Central memory CD8-positive, alpha-beta T cell (primary cell): ENCODE data around the gene GPR137B.

ENCODE experiments used
- ATAC-seq: fragments of 150-1000 bp; cut with Tn5 transposase; replicated peaks from 2 replicates; pipeline ENCODE4 v1.10.0; 2022; ENCODE audit warnings: mild to moderate bottlenecking, moderate FRiP score, moderate number of reproducible peaks; ENCODE audit not compliant: poor library complexity, severe bottlenecking; ENCODE audit errors: extremely low read depth
- DNase-seq, 2 donors: peaks; one replicate each; pipeline ENCODE4 v3.0.0; 2021; ENCODE audit warnings: low spot score in 2 of 2
- H3K27ac Mint-ChIP-seq: one replicate; pipeline ENCODE4 v1.8.0; 2022; ENCODE audit warnings: low read depth, mild to moderate bottlenecking, moderate library complexity, mixed read lengths
- H3K27me3 Mint-ChIP-seq: one replicate; pipeline ENCODE4 v1.8.0; 2022; ENCODE audit warnings: mixed read lengths
- H3K36me3 Mint-ChIP-seq: one replicate; pipeline ENCODE4 v1.8.0; 2022; ENCODE audit warnings: mild to moderate bottlenecking, moderate library complexity, mixed read lengths; ENCODE audit not compliant: insufficient read depth
- H3K4me1 Mint-ChIP-seq: one replicate; pipeline ENCODE4 v1.8.0; 2022; ENCODE audit warnings: mixed read lengths
- H3K4me3 Mint-ChIP-seq: one replicate; pipeline ENCODE4 v1.8.0; 2022; ENCODE audit warnings: mild to moderate bottlenecking, moderate library complexity, mixed read lengths
- H3K9me3 Mint-ChIP-seq: one replicate; pipeline ENCODE4 v1.8.0; 2022; ENCODE audit warnings: mixed read lengths

GPR137B gene

GRCh38 chr1:236251587-236251986 lies 109.2 kb downstream of the GPR137B start:
- Mint-ChIP-seq H3K4me3 (no peak overlapping the region), H3K36me3 (peaks cover 14% of the 10 kb centered on the region), H3K9me3 (no peaks in the 10 kb centered on the region), H3K27me3 (no peaks in the 10 kb centered on the region), H3K27ac (peak overlapping the region; percentile 27), H3K4me1 (peaks cover 5% of the 10 kb centered on the region)
- ATAC-seq (no peak), DNase-seq (no peak)

- ATAC-seq: no peak
- no peak overlapping the region for H3K27ac Mint-ChIP-seq
These were observed 110.8 kb downstream of the GPR137B start for GRCh38 chr1:236253119-236253518.

GRCh38 chr1:236253918-236254637 lies 111.7 kb downstream of the GPR137B start:
- DNase-seq: no peak

More at GRCh38 chr1:236253119-236253518, 110.8 kb downstream of the GPR137B start:
- H3K27me3 Mint-ChIP-seq: no peaks in the 10 kb centered on the region
- no peak for DNase-seq
- H3K36me3 Mint-ChIP-seq: peaks cover 14% of the 10 kb centered on the region
- no peak overlapping the region for H3K4me3 Mint-ChIP-seq
- H3K4me1 Mint-ChIP-seq: peaks cover 5% of the 10 kb centered on the region
- peaks cover 7% of the 10 kb centered on the region for H3K9me3 Mint-ChIP-seq

GRCh38 chr1:236257216-236257615 lies 114.9 kb downstream of the GPR137B start:
- Mint-ChIP-seq H3K4me3 (no peak overlapping the region), H3K9me3 (peaks cover 14% of the 10 kb centered on the region), H3K27me3 (no peaks in the 10 kb centered on the region), H3K36me3 (peaks cover 8% of the 10 kb centered on the region), H3K4me1 (peaks cover 9% of the 10 kb centered on the region), H3K27ac (no peak overlapping the region)
- ATAC-seq (no peak), DNase-seq (no peak)

More at GRCh38 chr1:236253918-236254637, 111.7 kb downstream of the GPR137B start:
- Mint-ChIP-seq H3K4me1 (peaks cover 5% of the 10 kb centered on the region), H3K27me3 (no peaks in the 10 kb centered on the region), H3K36me3 (peaks cover 13% of the 10 kb centered on the region), H3K9me3 (peaks cover 8% of the 10 kb centered on the region), H3K4me3 (no peak overlapping the region), H3K27ac (no peak overlapping the region)
- ATAC-seq: no peak

- Mint-ChIP-seq H3K4me3 (no peak overlapping the region), H3K9me3 (peaks cover 14% of the 10 kb centered on the region), H3K4me1 (peaks cover 9% of the 10 kb centered on the region), H3K27me3 (no peaks in the 10 kb centered on the region), H3K27ac (no peak overlapping the region), H3K36me3 (peaks cover 11% of the 10 kb centered on the region)
- no peak for DNase-seq
- ATAC-seq: no peak
These were observed 115.8 kb downstream of the GPR137B start for GRCh38 chr1:236258114-236258622.
